Activated CD8-positive, alpha-beta memory T cell treated with anti-CD3 and anti-CD28 coated beads for 36 hours (primary cell): ENCODE results near the gene PIK3CG. TPM values are rescaled to one million over a fixed set of nuclear protein-coding genes. Genes with fewer than 3 reads are reported as not detected.

Experiments used
- CTCF ChIA-PET: fragments of 350-600 bp; sonication (Branson Sonifier 250); formaldehyde crosslinking; loops from one replicate; lab custom pipeline; 2021; ENCODE audit warnings: antibody characterized with exemption; lab: Charles Lee
- POLR2A ChIA-PET: fragments of 350-600 bp; sonication (Branson Sonifier 250); formaldehyde crosslinking; loops from one replicate; lab custom pipeline; 2021; ENCODE audit warnings: antibody characterized with exemption; lab: Charles Lee
- total RNA-seq, 2 experiments: library from RNA; stranded (reverse); gene quantifications; one replicate each; pipeline ENCODE4 v1.2.3, GENCODE V29; 2021

PIK3CG gene
- total RNA-seq, 2 experiments from 2014 or later: 26.6 to 26.9 TPM

DNA sequence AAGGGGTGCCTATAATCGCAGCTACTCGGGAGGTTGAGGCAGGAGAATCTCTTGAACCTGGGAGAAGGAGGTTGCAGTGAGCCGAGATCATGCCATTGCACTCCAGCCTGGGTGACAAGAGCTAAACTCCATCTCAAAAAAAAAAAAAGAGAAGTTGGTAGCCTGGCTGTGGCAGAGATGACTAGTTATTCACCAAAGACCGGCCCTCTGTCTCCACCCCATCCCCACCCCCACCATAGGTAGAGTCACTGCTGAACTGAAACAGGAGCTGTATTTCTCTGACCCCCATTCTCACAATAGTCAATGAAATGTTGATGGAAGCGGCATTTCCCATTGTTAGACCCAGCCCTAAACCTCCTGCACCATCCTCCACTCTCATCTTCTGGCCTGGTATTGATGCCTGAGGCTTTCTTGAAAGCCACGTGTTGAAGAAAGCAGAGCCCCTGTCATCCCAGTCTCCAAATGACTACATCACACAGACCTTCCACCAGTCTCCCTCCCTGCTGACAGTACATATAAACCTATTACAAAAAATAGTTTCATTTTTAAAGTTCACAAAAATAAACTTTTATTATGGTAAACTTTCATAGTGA is 9.4 kb upstream of the PIK3CG start:
- ChIA-PET POLR2A (no interaction called here), CTCF (no interaction called here)

DNA sequence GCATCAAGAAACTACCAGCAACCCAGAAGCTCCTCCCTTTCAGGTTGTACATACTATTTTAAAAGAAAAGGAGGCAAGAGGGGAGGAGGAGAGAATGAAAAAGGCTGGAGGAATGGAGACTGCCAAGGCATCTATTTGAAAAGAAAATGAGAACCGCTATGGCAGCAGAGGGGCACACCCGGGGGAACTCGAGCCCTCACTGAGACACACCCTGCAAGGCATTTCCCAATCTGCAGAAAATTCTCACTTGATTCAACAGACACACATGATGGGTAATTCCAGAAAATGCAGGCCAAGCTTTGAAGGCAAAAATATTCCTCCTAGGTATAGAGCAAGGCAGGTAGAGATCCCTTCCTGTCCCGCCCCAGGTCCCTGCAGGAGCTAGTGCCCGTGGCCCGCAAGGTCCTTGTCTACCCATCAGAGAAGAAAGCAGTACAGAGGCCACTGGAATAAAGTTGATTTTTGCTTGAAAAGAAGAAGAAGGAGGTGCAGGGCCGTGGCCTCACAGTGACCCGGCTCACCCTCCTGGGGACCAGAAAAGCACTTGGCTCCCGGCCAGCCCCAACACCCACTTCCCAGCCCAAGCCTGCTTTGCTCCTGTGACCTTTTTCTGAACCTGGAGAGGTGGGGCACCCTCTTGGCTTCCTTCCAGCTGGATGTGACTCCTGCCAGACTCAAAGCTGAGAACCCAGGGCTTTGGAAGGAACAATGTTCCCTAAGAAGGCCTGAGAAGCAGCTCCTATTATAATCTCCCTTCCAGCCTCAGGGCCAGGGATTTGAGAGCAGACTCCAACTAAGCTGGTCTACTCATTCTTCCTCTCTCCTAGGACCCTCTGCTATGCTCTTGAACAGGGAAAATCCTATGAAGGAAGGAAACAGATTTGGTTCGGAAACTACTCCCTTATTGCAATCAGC is 6.2 kb upstream of the PIK3CG start:
- ChIA-PET POLR2A (no interaction called here), CTCF (no interaction called here)

DNA sequence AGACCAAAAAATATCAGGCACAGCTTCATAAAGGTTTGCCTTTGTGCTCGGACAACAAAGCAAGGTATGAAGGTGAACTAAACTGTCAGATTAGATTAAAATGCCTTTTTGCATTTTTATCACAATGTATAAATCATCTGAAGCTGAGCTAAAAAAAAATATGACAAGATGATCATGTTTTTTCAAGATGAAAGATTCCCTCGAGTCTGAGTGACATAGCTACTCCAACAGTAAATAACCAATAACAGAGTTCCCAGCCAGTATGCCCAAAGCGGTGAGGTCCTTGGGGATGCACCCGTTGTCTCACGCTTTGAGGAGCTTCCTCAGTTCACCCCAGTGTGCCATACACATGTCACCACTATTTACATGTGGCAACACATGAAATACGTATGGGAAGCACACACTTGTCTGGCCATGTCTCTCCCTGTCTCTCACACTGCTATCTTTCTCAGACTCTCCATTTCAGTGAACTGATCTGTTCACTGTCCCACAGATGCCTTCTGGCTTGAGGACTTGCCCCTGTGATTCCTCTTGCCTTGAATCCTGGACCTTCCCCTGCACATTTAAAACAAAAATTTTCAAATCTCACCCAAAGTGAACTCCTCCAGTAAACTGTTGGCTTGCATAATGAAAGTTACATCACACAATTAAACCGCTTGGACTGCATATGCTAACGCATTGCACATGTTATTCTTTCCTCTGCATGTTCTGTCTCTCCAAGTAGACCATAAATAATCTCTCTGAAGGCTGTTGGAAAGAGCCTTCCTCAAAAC is 2.6 kb upstream of the PIK3CG start:
- ChIA-PET CTCF (interaction anchor here (0.9 kb wide), 1 partner anchor 70 kb away, joined by 3 read pairs; no protein-coding TSS in a partner anchor), POLR2A (no interaction called here)

DNA sequence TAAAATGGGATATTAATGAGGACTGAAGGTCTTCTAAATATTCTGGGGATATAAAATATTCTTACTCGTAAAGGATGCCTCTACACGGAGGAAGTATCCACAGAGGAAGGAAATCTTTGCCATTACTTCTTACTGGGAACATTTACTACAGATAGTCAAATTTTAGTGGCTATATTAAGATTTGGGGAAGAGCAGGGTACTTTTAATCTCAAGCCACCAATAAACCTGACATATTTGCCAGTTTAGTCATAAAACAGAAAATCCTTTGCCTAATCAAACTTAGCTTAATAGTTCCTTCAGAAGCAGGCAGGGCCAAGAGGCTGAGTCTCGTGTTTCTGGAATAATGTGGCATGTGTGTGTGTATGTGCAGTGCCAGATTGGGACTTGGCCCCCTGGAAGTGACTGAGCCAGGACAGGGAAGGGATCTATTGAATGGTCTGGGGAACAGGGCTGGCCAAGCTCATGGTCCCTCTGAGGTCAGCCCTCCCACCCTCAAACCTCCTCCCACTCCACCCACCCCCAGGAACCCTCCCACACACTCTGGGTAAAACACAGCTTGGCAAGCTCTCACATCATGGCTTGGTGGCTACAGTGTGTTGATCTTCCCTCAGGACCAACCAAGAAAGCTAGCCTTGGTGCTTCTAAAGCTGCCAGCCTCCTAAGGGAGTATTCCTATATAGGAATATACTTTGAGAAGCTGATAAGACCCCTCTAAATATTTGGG is 1.6 kb upstream of the PIK3CG start:
- ChIA-PET POLR2A (no interaction called here), CTCF (no interaction called here)

DNA sequence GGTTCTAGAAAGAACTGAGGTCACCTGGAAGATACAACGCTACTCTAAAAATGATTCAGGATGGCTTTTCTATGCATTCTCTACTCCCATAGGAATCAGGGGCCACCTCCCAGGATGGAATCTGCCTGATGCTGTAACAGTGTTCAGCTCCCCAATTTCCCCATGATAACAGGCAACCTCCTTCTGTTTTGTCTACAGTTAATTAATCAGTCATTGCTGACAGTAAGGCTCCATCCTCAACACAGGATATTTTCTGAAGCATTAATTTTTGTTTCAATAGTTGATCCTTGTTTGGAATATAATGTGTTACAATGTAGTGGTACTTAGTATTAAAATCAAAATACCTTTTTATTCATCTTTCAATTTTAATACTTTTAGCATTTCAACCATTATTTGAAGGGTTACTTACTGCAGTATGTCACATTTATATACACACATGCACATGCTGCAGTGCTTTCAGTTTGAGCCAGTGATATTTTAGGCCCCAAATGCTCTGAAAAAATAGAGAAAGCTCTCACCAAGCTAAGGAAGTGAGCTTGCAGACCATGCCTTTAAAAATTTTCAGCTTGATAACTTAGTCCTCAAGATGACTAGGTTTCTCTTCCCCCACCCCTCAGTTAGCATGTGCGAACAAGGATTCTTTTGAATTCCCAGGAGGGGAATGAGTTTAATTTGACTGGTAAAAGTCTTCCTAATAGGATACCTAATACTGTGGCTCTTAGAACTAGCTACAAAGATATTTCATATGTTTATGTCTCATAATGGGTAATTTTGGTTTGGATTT is 592 bp upstream of the PIK3CG start:
- ChIA-PET CTCF (no interaction called here), POLR2A (interaction anchor here (0.7 kb wide), 1 partner anchor 71 kb away, joined by 3 read pairs; no protein-coding TSS in a partner anchor)

DNA sequence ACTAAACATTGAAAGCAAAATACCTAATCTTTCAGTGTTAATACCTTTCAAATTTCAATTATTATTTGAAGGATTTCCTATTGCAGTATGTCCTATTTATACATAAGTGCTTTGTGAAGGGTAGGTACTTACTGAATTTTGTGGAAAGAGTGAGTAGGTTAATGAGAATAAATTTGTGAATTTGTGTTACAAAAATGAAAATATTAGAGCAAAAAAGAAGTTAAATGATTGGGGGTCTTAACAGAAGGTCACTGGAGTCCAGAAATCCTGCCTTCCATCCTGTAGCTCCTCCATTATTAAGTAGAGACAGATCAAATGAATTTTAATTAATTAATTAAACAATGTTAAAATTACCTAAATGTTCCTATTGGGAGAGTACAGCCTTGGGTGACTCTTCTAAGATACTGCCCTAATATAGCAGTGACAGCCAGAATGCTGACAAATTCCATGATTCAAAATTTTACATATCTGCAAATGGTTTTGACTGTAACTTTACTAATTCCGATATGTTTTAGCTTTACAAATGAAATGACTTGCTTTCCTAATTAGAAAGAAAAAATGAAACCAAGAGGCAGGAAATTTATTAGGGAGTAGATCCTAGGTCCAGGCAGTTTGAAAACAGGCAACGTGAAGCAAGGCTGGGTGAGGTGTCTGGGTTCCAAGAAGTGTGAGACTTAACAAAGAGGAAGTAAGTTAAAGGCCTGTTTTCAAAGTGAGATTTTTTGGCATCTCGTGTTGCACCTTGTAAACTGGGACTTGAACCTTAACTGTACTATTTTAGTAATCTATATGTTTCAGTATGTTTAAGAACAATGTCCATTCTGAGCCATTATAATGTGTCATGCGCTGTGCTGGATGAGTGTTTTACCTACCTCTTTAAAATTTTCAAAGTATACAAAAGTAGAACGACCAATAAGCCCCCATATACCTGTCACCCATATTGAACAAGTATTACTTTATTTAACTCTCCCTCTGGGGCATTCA is 1.5 kb downstream of the PIK3CG start:
- ChIA-PET CTCF (no interaction called here), POLR2A (interaction anchor here (0.6 kb wide), 1 partner anchor 302 kb away, joined by 3 read pairs; the partner anchor contains the start of gene HBP1)

DNA sequence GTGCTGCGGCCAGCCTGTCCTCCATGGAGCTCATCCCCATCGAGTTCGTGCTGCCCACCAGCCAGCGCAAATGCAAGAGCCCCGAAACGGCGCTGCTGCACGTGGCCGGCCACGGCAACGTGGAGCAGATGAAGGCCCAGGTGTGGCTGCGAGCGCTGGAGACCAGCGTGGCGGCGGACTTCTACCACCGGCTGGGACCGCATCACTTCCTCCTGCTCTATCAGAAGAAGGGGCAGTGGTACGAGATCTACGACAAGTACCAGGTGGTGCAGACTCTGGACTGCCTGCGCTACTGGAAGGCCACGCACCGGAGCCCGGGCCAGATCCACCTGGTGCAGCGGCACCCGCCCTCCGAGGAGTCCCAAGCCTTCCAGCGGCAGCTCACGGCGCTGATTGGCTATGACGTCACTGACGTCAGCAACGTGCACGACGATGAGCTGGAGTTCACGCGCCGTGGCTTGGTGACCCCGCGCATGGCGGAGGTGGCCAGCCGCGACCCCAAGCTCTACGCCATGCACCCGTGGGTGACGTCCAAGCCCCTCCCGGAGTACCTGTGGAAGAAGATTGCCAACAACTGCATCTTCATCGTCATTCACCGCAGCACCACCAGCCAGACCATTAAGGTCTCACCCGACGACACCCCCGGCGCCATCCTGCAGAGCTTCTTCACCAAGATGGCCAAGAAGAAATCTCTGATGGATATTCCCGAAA is 2.7 kb downstream of the PIK3CG start:
- POLR2A ChIA-PET: no interaction called here
- CTCF ChIA-PET: interaction anchor here (1.5 kb wide), 1 partner anchor 180 kb away, joined by 3 read pairs; no protein-coding TSS in a partner anchor

DNA sequence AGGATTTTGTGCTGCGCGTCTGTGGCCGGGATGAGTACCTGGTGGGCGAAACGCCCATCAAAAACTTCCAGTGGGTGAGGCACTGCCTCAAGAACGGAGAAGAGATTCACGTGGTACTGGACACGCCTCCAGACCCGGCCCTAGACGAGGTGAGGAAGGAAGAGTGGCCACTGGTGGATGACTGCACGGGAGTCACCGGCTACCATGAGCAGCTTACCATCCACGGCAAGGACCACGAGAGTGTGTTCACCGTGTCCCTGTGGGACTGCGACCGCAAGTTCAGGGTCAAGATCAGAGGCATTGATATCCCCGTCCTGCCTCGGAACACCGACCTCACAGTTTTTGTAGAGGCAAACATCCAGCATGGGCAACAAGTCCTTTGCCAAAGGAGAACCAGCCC is 3.3 kb downstream of the PIK3CG start:
- CTCF ChIA-PET: interaction anchor here (1.5 kb wide), 1 partner anchor 179 kb away, joined by 3 read pairs; no protein-coding TSS in a partner anchor
- POLR2A ChIA-PET: interaction anchor here (0.8 kb wide), 1 partner anchor 300 kb away, joined by 3 read pairs; no protein-coding TSS in a partner anchor

DNA sequence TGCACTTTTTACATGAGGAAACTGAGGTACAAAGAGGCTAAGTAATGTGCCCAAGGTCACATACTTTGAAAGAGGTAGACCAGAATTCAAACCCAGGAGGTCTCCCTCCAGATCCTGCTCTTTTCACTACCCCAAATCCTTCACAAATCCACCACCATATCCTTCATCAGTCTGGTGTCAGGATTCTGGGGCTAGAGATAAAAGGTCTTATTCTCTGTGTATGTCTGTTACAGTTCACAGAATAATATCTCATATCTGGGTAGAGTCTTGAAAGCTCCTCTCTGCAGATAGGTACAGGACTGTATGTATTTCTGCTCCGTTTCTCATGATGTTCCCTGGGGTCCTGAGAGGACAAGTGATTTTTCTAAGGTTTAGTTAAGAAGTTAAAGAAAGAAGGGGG is 4.9 kb downstream of the PIK3CG start:
- POLR2A ChIA-PET: no interaction called here
- CTCF ChIA-PET: interaction anchor here (1.2 kb wide), 1 partner anchor 16 kb away, joined by 3 read pairs; no protein-coding TSS in a partner anchor

DNA sequence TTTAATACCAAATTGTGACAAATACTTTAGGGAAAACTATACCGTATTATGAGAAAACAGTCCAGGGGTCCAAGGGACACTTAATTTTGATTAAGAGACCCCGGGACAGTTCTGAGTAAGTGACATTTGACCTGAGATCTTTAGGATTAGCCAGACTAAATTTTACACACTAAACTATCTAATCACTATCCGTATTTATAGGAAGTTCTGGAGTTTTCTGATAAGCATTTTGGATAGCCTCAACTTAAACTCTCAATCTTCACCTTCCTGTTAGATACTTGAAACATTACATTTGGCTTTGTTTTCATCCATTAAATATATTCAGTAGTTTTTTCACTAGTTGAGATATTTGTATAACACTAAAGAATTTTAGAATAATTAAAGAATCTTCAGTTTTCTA is 5.4 kb downstream of the PIK3CG start:
- CTCF ChIA-PET: no interaction called here
- POLR2A ChIA-PET: interaction anchor here (1.5 kb wide), 1 partner anchor 45 kb away, joined by 5 read pairs; no protein-coding TSS in a partner anchor

DNA sequence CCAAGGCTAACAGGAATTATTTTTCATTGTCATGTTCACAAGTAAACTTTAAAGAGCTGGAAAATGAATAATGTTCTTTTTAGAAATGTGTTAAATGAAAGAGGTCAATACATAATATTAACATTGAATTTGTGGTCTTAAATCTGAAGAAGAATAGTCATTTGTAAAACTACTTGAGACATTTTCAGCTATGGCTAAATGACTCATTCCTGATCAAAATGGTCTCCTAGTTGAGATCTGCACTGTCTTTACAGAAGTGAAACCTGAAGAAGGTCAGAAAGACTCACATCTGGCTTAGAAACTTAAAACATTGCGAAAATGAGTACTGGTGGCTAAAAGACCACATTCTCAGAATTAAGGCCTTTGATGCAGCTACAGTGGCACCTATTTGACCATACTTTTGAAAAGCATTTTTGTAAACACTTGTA is 5.9 kb downstream of the PIK3CG start:
- POLR2A ChIA-PET: interaction anchor here (0.9 to 1.5 kb wide), 2 partner anchors 45 to 298 kb away, joined by 3 to 5 read pairs; partner anchors contain the start of gene HBP1
- CTCF ChIA-PET: interaction anchor here (1.0 kb wide), 1 partner anchor 45 kb away, joined by 5 read pairs; no protein-coding TSS in a partner anchor

DNA sequence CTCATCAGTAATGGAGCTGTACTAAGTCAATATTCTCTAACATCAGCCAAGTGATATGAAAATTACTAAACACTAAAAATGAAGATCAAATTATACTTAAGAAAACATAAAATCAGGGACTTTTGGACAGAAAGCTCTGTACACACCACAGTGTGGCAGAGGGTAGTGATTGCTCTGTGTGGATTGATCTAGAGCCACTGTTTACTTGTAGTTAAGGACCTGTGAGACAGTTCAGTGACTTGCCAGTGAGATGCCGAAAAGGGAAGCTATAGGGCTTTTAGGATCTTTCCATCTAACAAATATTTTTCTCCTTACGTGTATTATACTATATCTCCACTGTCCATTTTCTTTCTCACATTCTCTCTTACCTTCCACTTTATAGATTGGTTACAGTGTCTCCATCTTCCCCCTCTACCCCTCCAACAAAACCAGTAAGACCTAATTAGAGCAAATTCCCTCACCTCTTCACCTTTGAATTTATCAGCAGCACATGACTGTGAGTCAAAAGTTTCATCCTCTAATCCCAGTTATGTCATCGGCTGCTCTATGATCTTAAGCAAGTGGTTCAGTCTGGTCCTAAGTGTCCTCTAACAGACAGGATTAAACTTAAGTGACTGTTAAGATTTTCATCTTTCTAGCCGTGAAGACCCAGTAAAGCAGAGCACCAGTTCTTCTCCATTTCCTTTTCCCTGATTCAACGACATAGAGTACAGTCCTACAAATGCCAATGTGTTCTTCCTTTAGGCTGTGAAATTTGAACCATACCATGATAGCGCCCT is 6.9 kb downstream of the PIK3CG start:
- CTCF ChIA-PET: interaction anchor here (1.0 kb wide), 1 partner anchor 44 kb away, joined by 5 read pairs; no protein-coding TSS in a partner anchor
- POLR2A ChIA-PET: interaction anchor here (0.9 to 1.5 kb wide), 2 partner anchors 44 to 297 kb away, joined by 3 to 5 read pairs; partner anchors contain the start of gene HBP1

DNA sequence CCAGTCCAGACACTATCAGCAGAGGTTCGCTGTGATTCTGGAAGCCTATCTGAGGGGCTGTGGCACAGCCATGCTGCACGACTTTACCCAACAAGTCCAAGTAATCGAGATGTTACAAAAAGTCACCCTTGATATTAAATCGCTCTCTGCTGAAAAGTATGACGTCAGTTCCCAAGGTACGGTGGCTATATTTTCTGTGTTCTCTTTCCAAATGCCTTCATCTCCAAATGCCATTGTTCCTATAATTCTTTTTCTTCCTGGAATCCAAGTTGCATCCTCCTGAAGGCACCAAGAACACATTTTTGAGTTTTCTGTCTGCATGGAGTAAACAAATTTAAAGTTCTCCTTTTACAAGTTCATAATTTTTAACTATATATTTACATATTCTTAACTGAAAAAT is 7.7 kb downstream of the PIK3CG start:
- ChIA-PET CTCF (no interaction called here), POLR2A (no interaction called here)

DNA sequence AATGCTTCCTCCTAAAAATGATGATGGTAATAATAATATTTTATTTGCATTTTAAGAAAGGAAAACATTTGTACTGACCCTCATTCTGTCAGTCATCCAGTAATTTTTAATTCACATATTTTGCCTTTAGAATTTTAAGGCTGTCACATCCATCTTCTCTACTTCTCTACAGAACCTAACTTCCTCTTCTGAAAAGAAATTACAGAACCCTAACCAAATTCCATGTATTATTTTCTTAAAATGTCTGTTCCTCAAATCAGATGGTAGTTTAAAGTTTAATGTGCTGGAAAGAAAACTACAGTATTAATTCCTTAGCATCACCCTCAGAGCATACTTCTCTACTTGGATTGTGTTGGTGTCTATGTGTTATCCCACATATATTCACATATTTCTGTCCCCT is 9.0 kb downstream of the PIK3CG start:
- ChIA-PET POLR2A (no interaction called here), CTCF (no interaction called here)

DNA sequence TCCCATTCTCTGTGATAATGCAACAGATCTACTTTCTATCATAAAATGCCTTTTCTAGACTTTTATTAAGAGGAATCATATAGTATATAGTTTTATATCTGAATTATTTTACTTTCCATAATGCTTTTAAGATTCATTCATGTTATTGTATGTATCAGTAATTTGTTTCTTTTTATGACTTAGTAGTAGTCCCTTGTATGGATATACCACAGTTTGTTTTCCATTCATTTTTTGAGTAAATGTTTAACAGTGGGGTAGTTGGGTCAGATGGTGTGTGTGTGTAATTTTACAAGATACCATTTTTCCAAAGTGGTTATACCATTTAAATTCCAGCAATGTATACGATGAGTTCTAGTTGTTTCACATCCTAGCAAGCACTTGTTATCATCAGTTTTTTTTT is 10.4 kb downstream of the PIK3CG start:
- CTCF ChIA-PET: no interaction called here

More for the DNA sequence above, 10.4 kb downstream of the PIK3CG start:
- POLR2A ChIA-PET: no interaction called here
